Brain microvascular endothelial cell (primary cell): ENCODE measurements around the gene REEP6.

ENCODE experiments used
- DNase-seq: peaks from one replicate; pipeline ENCODE4 v3.0.0-alpha.2; 2020
- H3K27ac ChIP-seq: fragments of 250-450 bp; sonication (Bioruptor Pico); 2 replicates; pipeline ENCODE4 v1.5.1; 2020; ENCODE audit warnings: mild to moderate bottlenecking, moderate library complexity
- H3K27me3 ChIP-seq: fragments of 250-450 bp; sonication (Bioruptor Pico); replicated peaks from 2 replicates; pipeline ENCODE4 v1.5.1; 2020; ENCODE audit warnings: mild to moderate bottlenecking
- H3K36me3 ChIP-seq: fragments of 250-450 bp; sonication (Bioruptor Pico); replicated peaks from 2 replicates; pipeline ENCODE4 v1.5.1; 2020; ENCODE audit warnings: mild to moderate bottlenecking
- H3K4me3 ChIP-seq: 2 replicates; pipeline ENCODE4 v1.5.1; 2011; ENCODE audit warnings: low read depth, mild to moderate bottlenecking, control low read depth, low read length, moderate library complexity
- in situ Hi-C: cut with HindIII; loops from 2 replicates; pipeline ENCODE4 v1.10.0; 2017; ENCODE audit warnings: low sequenced_read_pairs, low pct_ligation_motif_present
- TF ChIP-seq, protein P1 (sequence below): IDR thresholded peaks from 2 replicates; pipeline ENCODE4 v1.5.1; 2011; ENCODE audit warnings: low read depth, mild to moderate bottlenecking, moderate library complexity, low read length, control low read depth, inconsistent platforms; ENCODE audit errors: missing control alignments

The REEP6 gene

DNA sequence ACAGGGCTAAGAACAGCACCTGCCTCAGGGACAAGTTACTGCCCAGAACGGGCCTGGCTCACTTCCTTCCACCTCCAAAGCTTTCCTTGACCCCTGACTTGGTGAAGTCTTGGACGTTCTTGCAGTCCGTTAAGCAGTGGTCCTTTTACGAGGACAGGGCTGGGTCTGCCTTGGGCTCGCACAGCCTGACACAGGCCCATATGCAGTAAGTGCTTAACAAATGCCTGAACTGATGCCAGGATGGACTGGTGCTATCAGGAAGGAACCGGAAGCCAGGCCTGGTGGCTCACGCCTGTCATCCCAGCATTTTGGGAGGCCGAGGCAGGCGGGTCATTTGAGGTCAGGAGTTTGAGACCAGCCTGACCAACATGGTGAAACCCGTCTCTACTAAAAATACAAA, 31.1 kb downstream of the REEP6 start:
- no peak for DNase-seq
- TF ChIP-seq, protein P1, sequence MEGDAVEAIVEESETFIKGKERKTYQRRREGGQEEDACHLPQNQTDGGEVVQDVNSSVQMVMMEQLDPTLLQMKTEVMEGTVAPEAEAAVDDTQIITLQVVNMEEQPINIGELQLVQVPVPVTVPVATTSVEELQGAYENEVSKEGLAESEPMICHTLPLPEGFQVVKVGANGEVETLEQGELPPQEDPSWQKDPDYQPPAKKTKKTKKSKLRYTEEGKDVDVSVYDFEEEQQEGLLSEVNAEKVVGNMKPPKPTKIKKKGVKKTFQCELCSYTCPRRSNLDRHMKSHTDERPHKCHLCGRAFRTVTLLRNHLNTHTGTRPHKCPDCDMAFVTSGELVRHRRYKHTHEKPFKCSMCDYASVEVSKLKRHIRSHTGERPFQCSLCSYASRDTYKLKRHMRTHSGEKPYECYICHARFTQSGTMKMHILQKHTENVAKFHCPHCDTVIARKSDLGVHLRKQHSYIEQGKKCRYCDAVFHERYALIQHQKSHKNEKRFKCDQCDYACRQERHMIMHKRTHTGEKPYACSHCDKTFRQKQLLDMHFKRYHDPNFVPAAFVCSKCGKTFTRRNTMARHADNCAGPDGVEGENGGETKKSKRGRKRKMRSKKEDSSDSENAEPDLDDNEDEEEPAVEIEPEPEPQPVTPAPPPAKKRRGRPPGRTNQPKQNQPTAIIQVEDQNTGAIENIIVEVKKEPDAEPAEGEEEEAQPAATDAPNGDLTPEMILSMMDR = no peak

DNA sequence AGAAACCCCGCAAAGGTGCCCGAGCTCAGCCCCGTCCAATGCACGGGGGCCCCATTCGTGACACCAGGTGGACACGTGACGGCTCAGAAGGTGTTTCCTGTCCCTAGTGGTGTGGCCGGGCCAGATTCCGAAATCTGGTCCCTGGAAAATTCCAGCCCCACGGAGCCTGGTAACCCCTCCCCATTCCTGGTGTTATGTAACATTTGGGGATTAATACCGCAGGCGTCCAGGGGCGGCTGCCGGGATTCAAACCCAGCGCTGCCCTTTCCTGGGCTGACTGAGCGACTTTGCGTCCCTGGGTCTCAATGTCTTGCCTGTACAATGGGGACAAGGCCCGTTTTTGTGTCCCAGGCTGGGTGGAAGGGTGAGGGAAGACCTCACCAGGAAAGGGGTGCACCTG, 31.9 kb downstream of the REEP6 start:
- Histone ChIP-seq H3K27me3 (peaks cover 30% of the 10 kb centered on the region), H3K27ac (no peak overlapping the region), H3K36me3 (no peaks in the 10 kb centered on the region), H3K4me3 (no peak overlapping the region)
- TF ChIP-seq, protein P1 = no peak
- in situ Hi-C loops = no loop called here
- no peak for DNase-seq

More for the DNA sequence above, 31.1 kb downstream of the REEP6 start:
- Histone ChIP-seq H3K4me3 (no peak overlapping the region), H3K27ac (no peak overlapping the region), H3K27me3 (peaks cover 30% of the 10 kb centered on the region), H3K36me3 (no peaks in the 10 kb centered on the region)
- in situ Hi-C loops = no loop called here

DNA sequence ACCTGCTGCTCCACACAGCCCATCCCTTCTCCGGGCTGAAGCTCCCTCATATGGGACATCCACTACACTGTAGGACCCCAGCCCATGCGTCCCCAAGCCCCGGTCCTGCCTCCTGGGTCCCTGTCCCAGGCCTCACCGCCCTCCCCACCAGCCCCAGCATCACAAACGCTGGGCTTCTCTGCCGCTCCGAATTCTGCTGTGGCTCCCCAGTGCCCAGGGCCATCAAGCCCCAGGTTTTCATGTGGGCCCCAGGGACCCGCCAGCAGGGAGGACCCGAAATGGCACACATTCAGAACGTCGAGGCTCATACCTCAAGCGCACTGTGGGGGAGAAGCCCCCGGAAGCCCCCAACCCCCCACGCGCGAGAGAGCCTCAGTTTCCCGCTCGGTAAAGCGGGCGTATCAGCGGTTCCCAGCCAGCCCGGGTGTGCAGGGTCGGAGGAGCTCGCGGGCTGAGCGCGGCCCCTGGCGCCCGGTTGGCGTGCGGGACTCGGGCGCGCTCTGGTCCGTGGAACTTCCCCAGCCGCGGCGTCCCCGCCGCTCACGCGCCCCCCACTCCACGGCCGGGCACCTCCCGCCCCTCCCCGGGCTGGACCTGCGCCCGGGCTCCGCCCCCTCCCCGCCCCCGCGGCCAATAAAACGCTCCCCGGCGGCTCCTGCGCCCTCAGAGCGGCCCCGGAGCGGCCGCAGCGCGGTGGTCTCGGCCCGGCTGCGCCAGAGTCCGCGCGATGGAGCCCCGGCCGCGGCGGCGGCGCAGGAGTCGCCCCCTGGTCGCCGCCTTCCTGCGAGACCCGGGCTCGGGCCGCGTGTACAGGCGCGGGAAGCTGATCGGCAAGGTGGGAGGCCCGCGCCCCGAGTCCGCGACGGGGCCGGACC, 32.7 kb downstream of the REEP6 start, which contains the start of gene PLK5:
Gene PLK5, plus strand, starts transcription at position 666 of the 875 bp plus-strand sequence. CDS start 2,920 bp downstream, outside the sequence.
- Histone ChIP-seq H3K27ac (no peak within 1 kb of the TSS), H3K36me3 (no peaks in the 10 kb centered on the region), H3K27me3 (peaks cover 30% of the 10 kb centered on the region), H3K4me3 (no peak within 1 kb of the TSS)
- DNase-seq = no peak
- TF ChIP-seq, protein P1 = no peak
- in situ Hi-C loops = no loop called here

DNA sequence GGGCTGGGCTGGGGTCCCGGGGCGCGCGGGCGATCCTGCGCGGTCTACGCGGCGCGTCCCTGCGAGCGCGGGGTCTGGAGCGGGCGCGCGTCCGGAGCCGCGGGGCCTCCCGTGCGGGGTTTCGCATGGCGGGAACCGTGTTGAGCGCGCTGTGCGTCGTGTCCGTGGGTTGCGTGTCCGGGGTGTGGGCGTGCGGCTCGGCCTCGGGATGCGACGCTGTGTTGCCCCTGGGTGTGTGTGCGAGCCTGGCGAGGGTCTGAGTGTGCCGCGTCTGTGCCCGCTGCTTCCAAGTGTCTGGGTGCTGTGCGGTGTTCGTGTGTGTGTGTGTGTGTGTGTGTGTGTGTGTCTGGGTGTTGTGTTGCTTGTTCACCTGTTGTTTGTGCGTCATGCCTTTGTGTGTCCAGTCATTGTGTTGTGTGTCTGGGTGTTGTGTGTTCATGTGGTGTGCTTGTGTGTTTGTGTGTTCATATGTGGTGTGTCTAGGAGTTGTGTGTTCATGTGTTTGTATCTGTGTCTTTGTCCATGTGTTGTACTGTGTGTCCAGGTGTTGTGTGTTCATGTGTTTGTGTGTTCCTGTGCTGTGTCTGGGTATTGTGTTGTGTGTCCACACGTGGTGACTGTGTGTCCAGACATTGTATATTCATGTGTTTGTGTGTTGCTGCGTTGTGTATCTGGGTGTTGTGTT, 33.4 kb downstream of the REEP6 start:
- Histone ChIP-seq H3K4me3 (no peak overlapping the region), H3K27ac (no peak overlapping the region), H3K36me3 (no peaks in the 10 kb centered on the region), H3K27me3 (peaks cover 30% of the 10 kb centered on the region)
- in situ Hi-C loops = no loop called here
- no peak for DNase-seq
- TF ChIP-seq, protein P1 = no peak

DNA sequence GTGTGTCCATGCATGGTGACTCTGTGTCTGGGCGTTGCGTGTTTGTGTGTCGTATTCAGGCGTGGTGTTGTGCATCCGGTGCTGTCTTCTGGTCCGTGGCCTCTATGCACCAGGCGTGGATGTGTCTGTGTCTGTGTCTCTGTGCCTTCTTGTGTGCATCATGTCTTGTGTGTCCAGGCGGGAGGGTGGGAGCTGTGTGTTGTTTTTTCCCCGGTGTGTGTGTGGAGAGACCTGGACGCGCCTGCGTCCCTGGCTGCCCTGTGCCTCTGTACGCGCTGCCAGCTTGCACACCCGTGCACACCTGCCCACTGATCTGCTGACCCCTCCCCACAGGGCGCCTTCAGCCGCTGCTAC, 34.0 kb downstream of the REEP6 start:
- in situ Hi-C loops = no loop called here
- Histone ChIP-seq H3K27ac (no peak overlapping the region), H3K36me3 (no peaks in the 10 kb centered on the region), H3K27me3 (peaks cover 30% of the 10 kb centered on the region), H3K4me3 (no peak overlapping the region)
- TF ChIP-seq, protein P1 = no peak
- no peak for DNase-seq
